Endothelial cell of umbilical vein (primary cell): Measurements from ENCODE around the gene FOXJ3. TPM values are rescaled to one million over a fixed set of nuclear protein-coding genes. Genes with fewer than 3 reads are reported as not detected.

Experiments used
- BruUV-seq: library from RNA; stranded (reverse); fragments of 400-500 nt; replicated peaks from 2 replicates; lab custom pipeline; 2021; lab: Mats Ljungman, UMichigan
- CTCF ChIA-PET: fragments of 300-600, 350-600 bp; sonication (Branson Sonifier 250); formaldehyde crosslinking; loops from one replicate; lab custom pipeline; 2021; ENCODE audit warnings: antibody characterized with exemption, inconsistent platforms; lab: Charles Lee
- POLR2A ChIA-PET: fragments of 300-600, 350-600 bp; sonication (Branson Sonifier 250); formaldehyde crosslinking; loops from one replicate; lab custom pipeline; 2021; ENCODE audit warnings: antibody characterized with exemption, inconsistent platforms; lab: Charles Lee
- DNase-seq: peaks from one replicate; pipeline ENCODE4 v3.0.0-alpha.2; 2011; ENCODE audit warnings: low read depth, low spot score
- FAIRE-seq: peaks from 2 replicates; lab custom pipeline; 2011; peaks lifted over from hg19 to GRCh38; lab: Jason Lieb, UNC
- H2AFZ ChIP-seq: 2 replicates; pipeline ENCODE4 v1.6.0; 2012; ENCODE audit warnings: low read depth, low read length, control low read depth, inconsistent platforms
- H3K27ac ChIP-seq: 2 replicates; pipeline ENCODE4 v1.5.1; 2011; ENCODE audit warnings: low read depth, mild to moderate bottlenecking, control low read depth, low read length, moderate library complexity; ENCODE audit not compliant: insufficient read depth
- H3K27me3 ChIP-seq, 2 experiments: 2 replicates each; pipeline versions ENCODE4 v1.6.0 to v1.6.1; 2011; ENCODE audit warnings: low read length in 2 of 2, mixed read lengths in 1 of 2; ENCODE audit not compliant: control insufficient read depth in 2 of 2, insufficient read depth in 2 of 2
- H3K36me3 ChIP-seq, 2 experiments: 2 replicates in 1 of 2; 3 replicates in 1 of 2; pipeline ENCODE4 v1.5.1; 2011; ENCODE audit warnings: low read length in 2 of 2, mild to moderate bottlenecking in 1 of 2, moderate library complexity in 1 of 2; ENCODE audit not compliant: control insufficient read depth in 2 of 2, insufficient read depth in 2 of 2; ENCODE audit errors: extremely low read depth in 1 of 2
- H3K4me1 ChIP-seq: 3 replicates; pipeline ENCODE4 v1.5.1; 2011; ENCODE audit warnings: mild to moderate bottlenecking, low read length; ENCODE audit not compliant: control insufficient read depth, insufficient read depth; ENCODE audit errors: extremely low read depth
- H3K4me2 ChIP-seq: 2 replicates; pipeline ENCODE4 v1.6.1; 2011; ENCODE audit warnings: low read length, control low read depth, mixed read lengths; ENCODE audit not compliant: insufficient read depth
- H3K4me3 ChIP-seq, 3 experiments: fragments of 200-600 bp in 1 of 3; sonication (generic), shearing (Covaris generic) in 1 of 3; replicated peaks in 1 of 3; 2 replicates each; pipeline ENCODE4 v1.5.1; 2011 to 2016; ENCODE audit warnings: control low read depth in 3 of 3, low read length in 3 of 3, mild to moderate bottlenecking in 2 of 3, inconsistent platforms in 1 of 3, low read depth in 1 of 3, moderate library complexity in 1 of 3; ENCODE audit not compliant: insufficient read depth in 1 of 3
- H3K79me2 ChIP-seq: 2 replicates; pipeline ENCODE4 v1.6.0; 2012; ENCODE audit warnings: low read length, inconsistent platforms; ENCODE audit not compliant: control insufficient read depth, insufficient read depth
- H3K9ac ChIP-seq: replicated peaks from 2 replicates; pipeline ENCODE3; 2011; ENCODE audit warnings: low read length, control low read depth; ENCODE audit not compliant: insufficient read depth; ENCODE audit errors: extremely low read depth
- H3K9me1 ChIP-seq: replicated peaks from 3 replicates; pipeline ENCODE4 v1.6.0; 2011; ENCODE audit warnings: mild to moderate bottlenecking, low read length; ENCODE audit not compliant: control insufficient read depth, insufficient read depth; ENCODE audit errors: extremely low read depth
- H3K9me3 ChIP-seq: replicated peaks from 2 replicates; pipeline ENCODE4 v1.5.1; 2012; ENCODE audit warnings: low read length, inconsistent platforms; ENCODE audit not compliant: control insufficient read depth, insufficient read depth
- H4K20me1 ChIP-seq: replicated peaks from 2 replicates; pipeline ENCODE3; 2011; ENCODE audit warnings: mild to moderate bottlenecking, low read length; ENCODE audit not compliant: control insufficient read depth, insufficient read depth; ENCODE audit errors: extremely low read depth
- EZH2 ChIP-seq: IDR thresholded peaks from 2 replicates; pipeline ENCODE4 v1.6.1; 2012; ENCODE audit warnings: borderline replicate concordance, low read depth, mild to moderate bottlenecking, moderate library complexity, low read length, inconsistent platforms; ENCODE audit not compliant: severe bottlenecking
- FOS ChIP-seq: IDR thresholded peaks from 2 replicates; pipeline ENCODE4 v1.6.1; 2011; ENCODE audit warnings: mild to moderate bottlenecking, low read length, moderate library complexity, borderline replicate concordance; ENCODE audit not compliant: insufficient read depth
- GATA2 ChIP-seq: IDR thresholded peaks from 2 replicates; pipeline ENCODE4 v1.7.0; 2011; ENCODE audit warnings: low read depth, mild to moderate bottlenecking, moderate library complexity, mixed read lengths, low read length; ENCODE audit not compliant: insufficient read length, insufficient read depth
- JUN ChIP-seq: IDR thresholded peaks from 2 replicates; pipeline ENCODE4 v1.6.1; 2011; ENCODE audit warnings: borderline replicate concordance, low read depth; ENCODE audit not compliant: insufficient read length, insufficient read depth
- POLR2AphosphoS5 ChIP-seq: IDR thresholded peaks from 2 replicates; pipeline ENCODE4 v1.6.1; 2012; ENCODE audit warnings: low read depth, mild to moderate bottlenecking, control low read depth, low read length, moderate library complexity; ENCODE audit not compliant: insufficient read depth
- dilution Hi-C: fragments of 300-500 bp; cut with MboI; formaldehyde crosslinking; loops from one replicate; pipeline ENCODE4 v1.15.0; 2019; ENCODE audit warnings: low sequenced_read_pairs; ENCODE audit not compliant: extremely low pct_ligation_motif_present
- intact Hi-C: fragments of 100-400 bp; cut with micrococcal nuclease; formaldehyde crosslinking; loops from one replicate; pipeline ENCODE4 v1.10.0; 2022
- polyA plus RNA-seq, 4 experiments: library from polyadenylated mRNA; depleted of rRNA in 3 of 4; stranded (reverse) in 3 of 4; unstranded in 1 of 4; fragments of >200 nt; gene quantifications; 2 replicates each; pipeline versions ENCODE4 v1.2.1 to v1.2.3, GENCODE V29; 2011 to 2012; ENCODE audit warnings: missing spikeins in 1 of 4
- total RNA-seq: library from RNA; stranded (reverse); gene quantifications from 2 replicates; pipeline ENCODE4 v1.2.3, GENCODE V29; 2021
- TF ChIP-seq, protein P1 (sequence below), 2 donors: IDR thresholded peaks; 1 replicate in 1 of 2; 2 replicates in 1 of 2; pipeline ENCODE4 v1.5.1; 2011; ENCODE audit warnings: low read length in 2 of 2, mild to moderate bottlenecking in 2 of 2, moderate library complexity in 2 of 2, control low read depth in 1 of 2, inconsistent platforms in 1 of 2, low read depth in 1 of 2; ENCODE audit not compliant: insufficient read depth in 1 of 2; ENCODE audit errors: extremely low read depth in 1 of 2
- TF ChIP-seq, protein P2 (sequence below): IDR thresholded peaks from 2 replicates; pipeline ENCODE4 v1.6.1; 2011; ENCODE audit not compliant: insufficient read depth, insufficient read length

The FOXJ3 gene
- total and polyA plus RNA-seq, 2 donors (not counting 3 experiments of a cell fraction or from before 2014, with no cell fraction given) = 34.7 to 38.8 TPM

DNA sequence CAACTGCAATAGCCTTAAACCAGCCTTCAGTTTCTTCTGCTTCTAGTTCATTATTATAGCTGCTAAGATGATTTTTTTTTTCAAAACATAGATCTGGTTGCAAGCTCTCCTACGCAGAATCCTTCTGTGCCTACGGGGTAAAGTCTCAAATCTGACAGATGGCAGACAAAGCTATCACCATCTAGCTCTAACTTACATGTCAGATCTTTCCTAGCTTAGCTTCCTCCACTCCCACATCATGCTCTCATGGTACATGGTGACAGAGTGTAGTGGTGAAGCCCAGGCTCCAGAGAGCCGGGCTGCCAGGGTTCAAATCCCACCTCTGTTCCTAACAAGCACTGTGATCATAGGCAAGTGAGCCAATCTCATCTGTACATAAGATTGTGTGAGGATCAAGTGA lies 206.1 kb downstream of the FOXJ3 start:
- H3K9me1 ChIP-seq = no peaks in the 10 kb centered on the region
- no peak overlapping the region for H3K9ac ChIP-seq
- H2AFZ ChIP-seq = no peak overlapping the region
- POLR2A ChIA-PET = no interaction called here
- BruUV-seq = no TSS peak
- H3K27me3 ChIP-seq = peaks cover 6 to 14% of the 10 kb centered on the region in 2 experiments
- no peaks in the 10 kb centered on the region for H4K20me1 ChIP-seq
- no peaks in the 10 kb centered on the region for H3K9me3 ChIP-seq
- no peak overlapping the region for H3K4me3 ChIP-seq
- TF ChIP-seq JUN (no peak), FOS (no peak), GATA2 (no peak)
- TF ChIP-seq, protein P1, sequence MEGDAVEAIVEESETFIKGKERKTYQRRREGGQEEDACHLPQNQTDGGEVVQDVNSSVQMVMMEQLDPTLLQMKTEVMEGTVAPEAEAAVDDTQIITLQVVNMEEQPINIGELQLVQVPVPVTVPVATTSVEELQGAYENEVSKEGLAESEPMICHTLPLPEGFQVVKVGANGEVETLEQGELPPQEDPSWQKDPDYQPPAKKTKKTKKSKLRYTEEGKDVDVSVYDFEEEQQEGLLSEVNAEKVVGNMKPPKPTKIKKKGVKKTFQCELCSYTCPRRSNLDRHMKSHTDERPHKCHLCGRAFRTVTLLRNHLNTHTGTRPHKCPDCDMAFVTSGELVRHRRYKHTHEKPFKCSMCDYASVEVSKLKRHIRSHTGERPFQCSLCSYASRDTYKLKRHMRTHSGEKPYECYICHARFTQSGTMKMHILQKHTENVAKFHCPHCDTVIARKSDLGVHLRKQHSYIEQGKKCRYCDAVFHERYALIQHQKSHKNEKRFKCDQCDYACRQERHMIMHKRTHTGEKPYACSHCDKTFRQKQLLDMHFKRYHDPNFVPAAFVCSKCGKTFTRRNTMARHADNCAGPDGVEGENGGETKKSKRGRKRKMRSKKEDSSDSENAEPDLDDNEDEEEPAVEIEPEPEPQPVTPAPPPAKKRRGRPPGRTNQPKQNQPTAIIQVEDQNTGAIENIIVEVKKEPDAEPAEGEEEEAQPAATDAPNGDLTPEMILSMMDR (IDR thresholded peaks at IDR 0.05; ENCODE audit: extremely low read depth in 1 of 2, insufficient read depth in 1 of 2, low read depth in 1 of 2, low read length in 2 of 2) = no peak
- H3K79me2 ChIP-seq = no peaks in the 10 kb centered on the region
- no peak overlapping the region for H3K27ac ChIP-seq
- FAIRE-seq = no peak
- no peaks in the 10 kb centered on the region for H3K36me3 ChIP-seq
- CTCF ChIA-PET = no interaction called here
- no peak overlapping the region for H3K4me2 ChIP-seq
- DNase-seq = no peak
- no peaks in the 10 kb centered on the region for H3K4me1 ChIP-seq
- intact Hi-C loops (no loop called here), dilution Hi-C loops (no loop called here)

DNA sequence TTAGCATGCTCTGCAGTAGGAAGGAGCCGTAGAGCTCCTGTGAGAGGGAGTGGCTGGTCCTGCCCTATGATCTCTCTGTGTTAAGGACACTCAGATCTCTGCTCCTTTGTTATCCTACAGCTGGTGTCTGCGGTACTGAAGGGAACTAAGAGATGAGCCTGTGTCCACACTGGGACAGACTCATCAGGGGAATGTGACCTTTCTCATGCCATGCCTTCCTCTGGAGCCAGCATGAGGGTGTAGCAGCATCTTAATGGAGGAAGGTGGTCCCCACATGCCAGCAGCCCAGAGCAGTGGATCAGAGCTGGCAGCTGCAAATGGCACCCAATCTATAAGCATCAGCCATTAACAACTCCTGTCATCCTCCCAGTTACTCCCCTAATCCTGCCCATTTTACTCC lies 206.5 kb downstream of the FOXJ3 start:
- TF ChIP-seq EZH2 (no peak), GATA2 (no peak), POLR2AphosphoS5 (no peak)
- TF ChIP-seq, protein P1 (IDR thresholded peaks at IDR 0.05; ENCODE audit: extremely low read depth in 1 of 2, insufficient read depth in 1 of 2, low read depth in 1 of 2, low read length in 2 of 2) = no peak
- TF ChIP-seq, protein P2, sequence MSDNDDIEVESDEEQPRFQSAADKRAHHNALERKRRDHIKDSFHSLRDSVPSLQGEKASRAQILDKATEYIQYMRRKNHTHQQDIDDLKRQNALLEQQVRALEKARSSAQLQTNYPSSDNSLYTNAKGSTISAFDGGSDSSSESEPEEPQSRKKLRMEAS = no peak
- dilution Hi-C loops = no loop called here
- intact Hi-C loops = no loop called here
- Histone ChIP-seq H3K27me3 (peaks cover 6 to 14% of the 10 kb centered on the region in 2 experiments), H3K4me1 (no peaks in the 10 kb centered on the region), H3K9me1 (no peaks in the 10 kb centered on the region), H4K20me1 (no peaks in the 10 kb centered on the region), H3K79me2 (no peaks in the 10 kb centered on the region), H3K4me3 (no peak overlapping the region), H2AFZ (no peak overlapping the region), H3K27ac (no peak overlapping the region), H3K36me3 (no peaks in the 10 kb centered on the region), H3K9me3 (no peaks in the 10 kb centered on the region), H3K4me2 (no peak overlapping the region), H3K9ac (no peak overlapping the region)
- no TSS peak for BruUV-seq
- POLR2A ChIA-PET = no interaction called here
- FAIRE-seq (no peak), DNase-seq (no peak)
- CTCF ChIA-PET = no interaction called here
